CD8-positive, alpha-beta memory T cell (primary cell): ENCODE results near the gene C9orf85. TPM values are rescaled to one million over a fixed set of nuclear protein-coding genes. Genes with fewer than 3 reads are reported as not detected.

Experiments used
- polyA plus RNA-seq: library from polyadenylated mRNA; unstranded; fragments of 300-500 nt; fragmentation: Illumina TruSeq; gene quantifications from one replicate; pipeline ENCODE4 v1.2.3, GENCODE V29; 2021
- total RNA-seq, 2 experiments: library from RNA; stranded (reverse); gene quantifications; one replicate each; pipeline ENCODE4 v1.2.3, GENCODE V29; 2021

Gene C9orf85
- total and polyA plus RNA-seq, 3 experiments from 2014 or later, result 11.4 to 13.5 (median 12.3) TPM

Other genes starting within 250 kb of the C9orf85 start
- gene CEMIP2, start 143.1 kb upstream of the C9orf85 start, total RNA-seq, result 10 to 100 TPM; 74.1 to 75.5 TPM
- 8.8 TPM for gene CEMIP2, start 143.1 kb upstream of the C9orf85 start, polyA plus RNA-seq
- 10 to 100 TPM; 17.0 to 17.3 TPM for gene ABHD17B, start 446 bp upstream of the C9orf85 start, total RNA-seq
- 26.6 TPM for gene ABHD17B, start 446 bp upstream of the C9orf85 start, polyA plus RNA-seq
- not detected for gene C9orf57, start 149.0 kb downstream of the C9orf85 start, total RNA-seq
- not detected for gene C9orf57, start 149.0 kb downstream of the C9orf85 start, polyA plus RNA-seq
- gene GDA, start 237.8 kb downstream of the C9orf85 start, total RNA-seq, result not detected
- gene GDA, start 237.8 kb downstream of the C9orf85 start, polyA plus RNA-seq, result not detected